NOMO-1 (cell line): ENCODE measurements around the gene USP21.
A peak's percentile ranks its signal among the peaks of the same experiment; 100 is the strongest.

Experiments
- DNase-seq, 2 experiments: peaks; one replicate each; lab custom pipeline; 2025; ENCODE audit not compliant: unreplicated experiment in 2 of 2; lab: John Stamatoyannopoulos, UW

USP21 gene

DNA sequence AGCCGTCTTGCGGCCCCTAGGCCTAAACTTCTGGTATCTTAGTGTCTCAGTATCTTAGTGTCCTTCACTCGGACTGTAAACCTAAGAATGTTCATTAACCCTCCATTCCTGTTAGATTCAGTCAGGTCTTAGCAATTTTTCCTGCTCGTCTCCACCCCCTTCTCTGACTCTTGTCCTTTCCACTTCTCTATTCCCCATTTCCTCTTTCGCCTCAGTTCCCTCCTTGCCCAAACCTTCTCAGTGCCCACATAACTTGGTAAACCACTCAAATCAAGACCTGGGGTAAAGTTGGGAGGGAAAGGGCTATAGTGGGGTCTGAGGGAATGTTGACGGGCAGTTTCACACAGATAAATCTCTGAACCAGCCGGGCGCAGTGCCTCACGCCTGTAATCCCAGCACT, 55.1 kb downstream of the USP21 start:
- DNase-seq = peak; percentile 58 to 70

DNA sequence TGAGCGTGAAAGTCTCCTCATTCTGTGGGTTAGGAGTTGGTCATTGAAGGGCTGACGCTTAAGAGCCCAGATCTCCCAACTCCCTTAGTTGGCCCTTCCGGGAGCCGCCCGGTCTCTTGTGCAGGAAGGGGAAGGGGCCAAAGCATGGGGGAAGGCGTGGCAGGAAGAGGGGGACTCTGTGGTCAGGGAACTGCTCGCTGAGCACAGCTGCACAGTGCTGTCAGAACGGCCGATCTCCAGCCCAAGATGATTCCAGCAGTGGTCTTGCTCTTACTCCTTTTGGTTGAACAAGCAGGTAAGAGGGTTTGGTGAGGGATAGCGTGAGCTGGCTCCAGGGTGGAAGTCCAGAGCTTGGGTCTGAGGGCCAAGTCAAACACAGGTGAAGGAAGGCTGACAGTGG, 55.8 kb downstream of the USP21 start, which contains the start of gene FCER1G:
TSS of gene FCER1G (plus strand) at position 220 of the 400 bp plus-strand sequence. CDS start at position 247, 27 bp downstream.
- DNase-seq = peak; percentile 62 to 72
